ENCODE measurements around the gene INPP4B.

INPP4B gene

DNA sequence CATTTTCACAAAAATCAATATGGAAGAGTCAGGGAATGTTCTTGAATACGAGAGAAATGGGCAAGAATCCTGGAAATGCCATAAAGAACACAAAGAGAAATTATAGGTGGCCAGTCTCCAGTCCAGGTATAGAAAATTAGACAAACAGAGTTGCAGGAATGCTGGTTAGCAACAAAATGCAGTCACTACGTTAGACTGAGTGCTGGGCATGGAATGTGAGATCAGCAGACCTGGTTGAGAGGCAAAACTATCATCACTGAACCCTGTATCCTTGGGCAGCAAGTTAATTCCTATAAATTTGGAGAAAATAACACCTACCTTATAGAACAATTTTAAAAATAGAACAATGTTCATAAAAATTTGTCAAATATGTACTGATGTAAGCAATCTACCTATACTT is 417.4 kb downstream of the INPP4B start:
- no peak overlapping the region for H3K27ac ChIP-seq
- TF ChIP-seq, protein P1, sequence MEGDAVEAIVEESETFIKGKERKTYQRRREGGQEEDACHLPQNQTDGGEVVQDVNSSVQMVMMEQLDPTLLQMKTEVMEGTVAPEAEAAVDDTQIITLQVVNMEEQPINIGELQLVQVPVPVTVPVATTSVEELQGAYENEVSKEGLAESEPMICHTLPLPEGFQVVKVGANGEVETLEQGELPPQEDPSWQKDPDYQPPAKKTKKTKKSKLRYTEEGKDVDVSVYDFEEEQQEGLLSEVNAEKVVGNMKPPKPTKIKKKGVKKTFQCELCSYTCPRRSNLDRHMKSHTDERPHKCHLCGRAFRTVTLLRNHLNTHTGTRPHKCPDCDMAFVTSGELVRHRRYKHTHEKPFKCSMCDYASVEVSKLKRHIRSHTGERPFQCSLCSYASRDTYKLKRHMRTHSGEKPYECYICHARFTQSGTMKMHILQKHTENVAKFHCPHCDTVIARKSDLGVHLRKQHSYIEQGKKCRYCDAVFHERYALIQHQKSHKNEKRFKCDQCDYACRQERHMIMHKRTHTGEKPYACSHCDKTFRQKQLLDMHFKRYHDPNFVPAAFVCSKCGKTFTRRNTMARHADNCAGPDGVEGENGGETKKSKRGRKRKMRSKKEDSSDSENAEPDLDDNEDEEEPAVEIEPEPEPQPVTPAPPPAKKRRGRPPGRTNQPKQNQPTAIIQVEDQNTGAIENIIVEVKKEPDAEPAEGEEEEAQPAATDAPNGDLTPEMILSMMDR (conservative IDR thresholded peaks at IDR 0.05), result no peak

DNA sequence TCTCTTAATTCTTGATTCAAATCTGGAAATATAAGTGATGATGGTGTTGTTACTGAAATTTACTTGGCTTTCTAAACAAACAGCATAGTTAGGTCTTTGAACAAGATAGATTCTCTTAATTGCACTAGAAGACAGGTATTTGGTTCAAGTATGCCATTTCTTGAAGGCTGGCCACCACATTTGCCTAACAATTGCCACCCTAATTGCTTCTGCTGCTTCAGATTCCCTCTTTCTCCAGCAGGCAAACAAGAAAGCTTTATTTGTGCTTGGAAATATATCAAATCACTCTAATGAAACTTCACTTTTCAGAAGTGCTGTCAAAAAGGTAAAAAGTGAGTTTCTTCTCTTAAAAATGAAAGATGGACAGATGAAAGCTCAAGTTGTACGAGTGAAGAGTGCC is 418.6 kb downstream of the INPP4B start:
- TF ChIP-seq, protein P1 (conservative IDR thresholded peaks at IDR 0.05), result no peak
- no peak overlapping the region for H3K27ac ChIP-seq

DNA sequence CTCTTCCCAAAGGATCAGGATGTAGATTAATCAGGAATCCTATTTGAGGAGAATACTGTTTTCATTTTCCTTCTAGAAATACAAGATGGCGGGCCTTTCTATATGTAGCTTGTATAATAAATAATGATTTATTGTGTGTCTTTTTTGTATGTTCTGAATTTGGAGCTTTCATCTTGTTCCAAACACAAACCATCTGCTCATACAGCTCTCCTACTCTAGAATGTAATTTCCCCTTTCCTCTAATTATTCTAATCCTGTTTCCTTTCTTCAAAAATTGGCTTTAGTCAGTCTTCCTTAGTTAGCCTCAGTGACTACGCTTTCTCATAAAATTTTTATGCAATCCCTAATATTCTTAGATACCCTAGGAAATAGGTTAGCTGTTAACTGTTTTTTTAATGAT is 422.2 kb downstream of the INPP4B start:
- no peak overlapping the region for H3K27ac ChIP-seq
- TF ChIP-seq, protein P1 (conservative IDR thresholded peaks at IDR 0.05), result no peak

DNA sequence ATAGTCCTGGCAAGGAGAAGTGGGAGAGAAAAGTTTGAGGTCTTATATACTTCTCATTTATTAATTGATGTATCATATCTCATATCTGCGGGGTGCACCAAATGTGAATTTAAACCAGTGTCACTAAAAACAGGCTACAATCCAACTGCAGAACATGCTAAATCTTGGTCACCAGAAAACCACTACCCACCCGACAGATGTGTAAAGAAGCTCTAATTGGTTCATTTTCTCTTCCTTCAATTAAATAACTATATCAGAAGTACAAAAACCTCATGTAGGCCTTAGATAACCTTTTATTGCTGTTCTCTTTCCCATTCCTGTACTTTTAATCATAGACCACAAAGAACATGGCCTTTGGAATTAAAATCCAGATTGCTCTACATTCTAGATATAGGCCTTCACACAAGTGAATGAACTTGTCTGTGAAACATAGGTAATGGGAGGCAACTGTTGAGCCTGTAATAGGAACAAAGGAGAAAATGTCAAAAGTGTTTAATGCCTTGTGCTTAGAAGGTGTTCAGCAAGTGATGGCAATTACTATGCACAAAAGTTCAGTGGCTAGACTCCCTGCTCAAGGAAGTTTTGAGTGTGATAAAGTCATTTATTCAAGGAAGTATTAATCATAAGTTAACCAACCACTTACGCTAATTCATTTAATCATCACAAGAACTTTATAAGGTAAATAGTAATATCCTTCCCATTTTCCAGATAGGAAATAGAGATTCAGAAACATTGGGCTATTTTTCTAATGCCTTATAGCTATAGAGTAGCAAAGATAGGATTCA is 425.6 kb downstream of the INPP4B start:
- TF ChIP-seq, protein P1 (conservative IDR thresholded peaks at IDR 0.05), result no peak
- no peak overlapping the region for H3K27ac ChIP-seq

GRCh38 chr4:142419712-142420111 is 426.4 kb downstream of the INPP4B start:
- TF ChIP-seq, protein P1 (conservative IDR thresholded peaks at IDR 0.05), result no peak
- no peak overlapping the region for H3K27ac ChIP-seq

DNA sequence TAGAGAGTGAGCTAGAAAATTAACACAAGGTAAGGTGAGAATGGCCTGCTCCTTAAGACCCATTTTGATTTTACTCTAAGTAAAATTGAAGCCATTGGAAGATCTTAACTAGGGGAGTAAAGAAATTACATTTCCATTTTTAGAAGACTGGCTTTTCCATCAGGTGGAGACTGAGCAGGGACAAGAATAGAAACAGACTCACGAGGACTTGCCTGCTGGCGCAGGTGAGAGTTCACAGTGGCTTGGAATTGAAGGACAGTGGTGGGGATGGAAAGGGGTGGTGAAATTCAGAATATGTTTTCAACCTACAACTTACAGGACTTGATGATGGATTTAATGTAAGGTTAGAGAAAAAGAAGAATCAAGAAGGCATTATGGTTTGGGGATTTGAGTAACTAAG is 427.4 kb downstream of the INPP4B start:
- TF ChIP-seq, protein P1 (conservative IDR thresholded peaks at IDR 0.05), result no peak
- H3K27ac ChIP-seq, result no peak overlapping the region

- no peak overlapping the region for H3K27ac ChIP-seq
- TF ChIP-seq, protein P1 (conservative IDR thresholded peaks at IDR 0.05), result no peak
These were observed 429.3 kb downstream of the INPP4B start for GRCh38 chr4:142416711-142417275.
